PC-3 (cell line): ENCODE data around the gene COL8A2. TPM values are rescaled to one million over a fixed set of nuclear protein-coding genes. Genes with fewer than 3 reads are reported as not detected.

Experiments used
- ATAC-seq: fragments of 200-7000 bp; cut with Tn5 transposase; 2 replicates; pipeline ENCODE4 v1.9.1; 2020; ENCODE audit warnings: mild to moderate bottlenecking, moderate library complexity
- BruUV-seq: library from RNA; stranded (reverse); fragments of 400-500 nt; replicated peaks from 2 replicates; lab custom pipeline; 2021; lab: Mats Ljungman, UMichigan
- CTCF ChIA-PET: fragments of 300-600 bp; sonication (Branson Sonifier 250); formaldehyde crosslinking; loops from one replicate; lab custom pipeline; 2022; ENCODE audit warnings: antibody characterized with exemption; lab: Charles Lee
- POLR2A ChIA-PET: fragments of 300-600 bp; sonication (Branson Sonifier 250); formaldehyde crosslinking; loops from one replicate; lab custom pipeline; 2022; ENCODE audit warnings: antibody characterized with exemption; ENCODE audit not compliant: unreplicated experiment; lab: Charles Lee
- DNase-seq: peaks from one replicate; pipeline ENCODE4 v3.0.0-alpha.2; 2015
- H2AFZ ChIP-seq: fragments of 300-600 bp; sonication (generic); 2 replicates; pipeline ENCODE4 v1.6.0; 2016; ENCODE audit warnings: antibody characterized with exemption, low read length
- H3F3A ChIP-seq: fragments of 300-600 bp; sonication (generic); one replicate; pipeline ENCODE4 v1.6.0; 2017; ENCODE audit warnings: antibody characterized with exemption, low read length, control low read depth, mild to moderate bottlenecking; ENCODE audit not compliant: unreplicated experiment
- H3K27ac ChIP-seq: fragments of 300-600 bp; sonication (generic); 2 replicates; pipeline ENCODE4 v1.5.1; 2016; ENCODE audit warnings: mild to moderate bottlenecking, low read length
- H3K27me3 ChIP-seq: fragments of 300-600 bp; sonication (generic); 2 replicates; pipeline ENCODE4 v1.6.1; 2016; ENCODE audit warnings: low read length, mixed read lengths
- H3K36me3 ChIP-seq: fragments of 300-600 bp; sonication (generic); 2 replicates; pipeline ENCODE4 v1.6.1; 2016; ENCODE audit warnings: low read depth, mixed run types, low read length, mixed read lengths
- H3K4me1 ChIP-seq: fragments of 300-600 bp; sonication (generic); 2 replicates; pipeline ENCODE4 v1.5.1; 2016; ENCODE audit warnings: low read length; ENCODE audit not compliant: insufficient read depth
- H3K4me2 ChIP-seq: fragments of 300-600 bp; sonication (generic); 2 replicates; pipeline ENCODE4 v1.6.0; 2016; ENCODE audit warnings: low read length
- H3K4me3 ChIP-seq: fragments of 300-600 bp; sonication (generic); 2 replicates; pipeline ENCODE4 v1.5.1; 2016; ENCODE audit warnings: mild to moderate bottlenecking, low read length, mixed read lengths
- H3K79me2 ChIP-seq: fragments of 300-600 bp; sonication (generic); 2 replicates; pipeline ENCODE4 v1.6.1; 2017; ENCODE audit warnings: low read length, mixed read lengths
- H3K9ac ChIP-seq: fragments of 300-600 bp; sonication (generic); 2 replicates; pipeline ENCODE4 v1.6.0; 2016; ENCODE audit warnings: mild to moderate bottlenecking, low read length
- H3K9me2 ChIP-seq: fragments of 300-600 bp; sonication (generic); replicated peaks from 2 replicates; pipeline ENCODE4 v1.6.1; 2016; ENCODE audit warnings: mixed run types, low read length, mixed read lengths
- H3K9me3 ChIP-seq: fragments of 300-600 bp; sonication (generic); 2 replicates; pipeline ENCODE4 v1.6.1; 2016; ENCODE audit warnings: low read length, mixed read lengths
- H4K20me1 ChIP-seq: fragments of 300-600 bp; sonication (generic); 2 replicates; pipeline ENCODE4 v1.6.1; 2016; ENCODE audit warnings: low read length, mixed read lengths
- EZH2 ChIP-seq: fragments of 300-600 bp; sonication (generic); IDR thresholded peaks from one replicate; pipeline ENCODE4 v1.6.1; 2017; ENCODE audit warnings: antibody characterized with exemption, mild to moderate bottlenecking, low read length; ENCODE audit not compliant: unreplicated experiment
- EZH2phosphoT487 ChIP-seq: fragments of 300-600 bp; sonication (generic); IDR thresholded peaks from 2 replicates; pipeline ENCODE4 v1.6.1; 2018; ENCODE audit warnings: mild to moderate bottlenecking, antibody characterized with exemption, low read length, borderline replicate concordance
- intact Hi-C: fragments of 100-400 bp; cut with micrococcal nuclease; formaldehyde crosslinking; loops from 2 replicates; pipeline ENCODE4 v1.9.0; 2023
- total RNA-seq: library from RNA; depleted of rRNA; stranded (reverse); fragments of >200 nt; gene quantifications from 2 replicates; pipeline ENCODE4 v1.2.3, GENCODE V29; 2014
- TF ChIP-seq, protein P1 (sequence below): fragments of 300-600 bp; sonication (generic); conservative IDR thresholded peaks from 2 replicates; pipeline ENCODE4 v1.5.1; 2017; ENCODE audit warnings: antibody characterized with exemption, low read depth, mild to moderate bottlenecking, low read length

The COL8A2 gene
- total RNA-seq, 1 experiment from 2014 or later, result 0.26 TPM

- Histone ChIP-seq H3K9me3 (no peaks in the 10 kb centered on the region), H2AFZ (no peak overlapping the region), H3F3A (peaks cover 5% of the 10 kb centered on the region), H3K9me2 (no peaks in the 10 kb centered on the region), H3K4me3 (no peak overlapping the region), H3K9ac (no peak overlapping the region), H3K79me2 (peaks cover 5% of the 10 kb centered on the region), H3K27ac (peak overlapping the region; percentile 11; the same call in 1 of the 2 replicates), H3K27me3 (no peaks in the 10 kb centered on the region), H3K36me3 (peaks cover 27% of the 10 kb centered on the region), H3K4me1 (peaks cover 49% of the 10 kb centered on the region), H4K20me1 (no peaks in the 10 kb centered on the region), H3K4me2 (no peak overlapping the region)
- DNase-seq, result peak; percentile 63
- ChIA-PET CTCF (interaction anchor here (0.8 to 1.8 kb wide), 4 partner anchors 15 to 151 kb away, joined by 4 to 9 read pairs (median 4); partner anchors contain the start of gene TRAPPC3), POLR2A (no interaction called here)
- peak; percentile 16 for ATAC-seq
- intact Hi-C loops, result loop anchor here (1.0 kb wide), 1 partner anchor 34 kb away; no protein-coding TSS in a partner anchor
- TF ChIP-seq EZH2phosphoT487 (no peak), EZH2 (no peak)
- TF ChIP-seq, protein P1, sequence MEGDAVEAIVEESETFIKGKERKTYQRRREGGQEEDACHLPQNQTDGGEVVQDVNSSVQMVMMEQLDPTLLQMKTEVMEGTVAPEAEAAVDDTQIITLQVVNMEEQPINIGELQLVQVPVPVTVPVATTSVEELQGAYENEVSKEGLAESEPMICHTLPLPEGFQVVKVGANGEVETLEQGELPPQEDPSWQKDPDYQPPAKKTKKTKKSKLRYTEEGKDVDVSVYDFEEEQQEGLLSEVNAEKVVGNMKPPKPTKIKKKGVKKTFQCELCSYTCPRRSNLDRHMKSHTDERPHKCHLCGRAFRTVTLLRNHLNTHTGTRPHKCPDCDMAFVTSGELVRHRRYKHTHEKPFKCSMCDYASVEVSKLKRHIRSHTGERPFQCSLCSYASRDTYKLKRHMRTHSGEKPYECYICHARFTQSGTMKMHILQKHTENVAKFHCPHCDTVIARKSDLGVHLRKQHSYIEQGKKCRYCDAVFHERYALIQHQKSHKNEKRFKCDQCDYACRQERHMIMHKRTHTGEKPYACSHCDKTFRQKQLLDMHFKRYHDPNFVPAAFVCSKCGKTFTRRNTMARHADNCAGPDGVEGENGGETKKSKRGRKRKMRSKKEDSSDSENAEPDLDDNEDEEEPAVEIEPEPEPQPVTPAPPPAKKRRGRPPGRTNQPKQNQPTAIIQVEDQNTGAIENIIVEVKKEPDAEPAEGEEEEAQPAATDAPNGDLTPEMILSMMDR, result peak; percentile 75
- BruUV-seq, result TSS peak; percentile 2
Observed at GRCh38 chr1:36134505-36135329, 9.7 kb upstream of the COL8A2 start.

DNA sequence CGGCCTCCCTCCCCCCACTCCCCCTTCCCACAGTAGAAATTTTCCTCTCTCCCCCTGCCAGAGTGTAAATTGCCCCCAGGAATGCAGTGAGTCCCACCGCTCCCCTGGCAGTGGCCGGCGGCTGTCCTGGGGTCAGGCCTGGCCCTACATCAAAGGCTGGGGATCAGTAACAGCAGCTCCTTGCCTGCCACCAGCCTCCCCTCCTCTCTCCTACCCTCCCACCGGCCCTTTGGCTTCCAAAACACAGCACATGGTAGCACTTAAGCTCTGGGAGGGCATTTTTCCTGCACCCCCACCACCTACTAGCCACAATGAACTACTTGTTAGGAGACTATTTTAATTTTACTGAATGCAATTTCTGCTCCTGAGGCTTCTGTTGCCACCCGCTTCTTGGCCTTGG, 9.0 kb upstream of the COL8A2 start:
- Histone ChIP-seq H4K20me1 (no peaks in the 10 kb centered on the region), H3K4me1 (peaks cover 49% of the 10 kb centered on the region), H3K79me2 (no peaks in the 10 kb centered on the region), H3K36me3 (peaks cover 22% of the 10 kb centered on the region), H3F3A (peaks cover 5% of the 10 kb centered on the region), H3K4me3 (no peak overlapping the region), H3K9me3 (no peaks in the 10 kb centered on the region), H2AFZ (no peak overlapping the region), H3K27ac (peak overlapping the region; percentile 36), H3K9ac (no peak overlapping the region), H3K27me3 (no peaks in the 10 kb centered on the region), H3K4me2 (no peak overlapping the region), H3K9me2 (no peaks in the 10 kb centered on the region)
- ChIA-PET CTCF (interaction anchor here (0.8 to 1.8 kb wide), 6 partner anchors 15 to 151 kb away, joined by 3 to 9 read pairs (median 4); partner anchors contain the start of gene TRAPPC3), POLR2A (interaction anchor here (0.5 kb wide), 1 partner anchor 15 kb away, joined by 3 read pairs; the partner anchor contains the start of gene TRAPPC3)
- ATAC-seq (no peak), DNase-seq (no peak)
- no TSS peak for BruUV-seq
- TF ChIP-seq EZH2 (no peak), EZH2phosphoT487 (no peak)
- TF ChIP-seq, protein P1, result no peak
- intact Hi-C loops, result loop anchor here (1.0 kb wide), 1 partner anchor 34 kb away; no protein-coding TSS in a partner anchor
